HG02763 (cell line): ENCODE results near the gene NPLOC4.
A peak's percentile ranks its signal among the peaks of the same experiment; 100 is the strongest.
"Not testable (repeated sequence)": the region's sequence is repeated elsewhere in the genome, so short reads cannot be mapped to it uniquely, and the experiment has no call there.

Experiments used
- ATAC-seq: cut with Tn5 transposase; IDR thresholded peaks from one replicate; pipeline ENCODE4 v1.9.1; 2021; ENCODE audit warnings: mild to moderate bottlenecking, moderate library complexity; ENCODE audit not compliant: unreplicated experiment

The NPLOC4 gene

GRCh38 chr17:81636505-81637288, at the start of gene NPLOC4, which contains the start of gene TSPAN10:
Gene NPLOC4 (minus strand): TSS chr17:81637112. CDS start chr17:81636930, 182 bp downstream.
Gene TSPAN10 (plus strand): TSS chr17:81637196. CDS start chr17:81642413, 5,217 bp downstream.
- peak; percentile 88 for ATAC-seq

GRCh38 chr17:81686614-81687013, 49.7 kb upstream of the NPLOC4 start:
- no peak for ATAC-seq

GRCh38 chr17:81685108-81685507, 48.2 kb upstream of the NPLOC4 start:
- ATAC-seq, result no peak

DNA sequence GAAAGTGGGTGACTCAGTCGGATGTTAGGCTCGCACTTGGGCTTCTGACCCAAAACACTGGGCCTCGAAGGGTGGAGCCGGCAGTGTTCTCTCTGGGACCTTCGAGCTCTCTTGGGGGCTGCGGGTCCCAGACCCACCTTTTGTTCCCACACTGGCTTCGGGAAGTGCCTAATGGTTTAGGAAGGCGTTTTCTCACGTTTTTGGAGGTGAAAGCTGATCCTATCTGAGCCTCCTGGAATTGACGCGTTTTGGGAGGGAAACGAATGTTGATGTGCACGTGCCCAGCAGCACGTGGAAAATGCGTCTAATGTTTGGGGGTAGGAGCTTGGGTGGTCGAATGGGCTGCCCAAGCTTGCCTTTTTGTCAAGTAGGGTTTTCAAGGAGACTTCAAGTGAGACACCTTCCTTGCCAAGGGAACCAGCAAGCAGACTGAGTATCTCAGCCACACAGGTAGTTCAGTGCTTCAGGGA, 47.6 kb upstream of the NPLOC4 start:
- no peak for ATAC-seq

- peak; percentile 93 for ATAC-seq
Observed at GRCh38 chr17:81683584-81684441, 46.9 kb upstream of the NPLOC4 start, which contains the start of the genes ARL16 and HGS. Gene ARL16 (minus strand): TSS chr17:81683797. CDS start chr17:81683753, 44 bp downstream. Gene HGS (plus strand): TSS chr17:81684011. CDS start chr17:81684067, 56 bp downstream.

DNA sequence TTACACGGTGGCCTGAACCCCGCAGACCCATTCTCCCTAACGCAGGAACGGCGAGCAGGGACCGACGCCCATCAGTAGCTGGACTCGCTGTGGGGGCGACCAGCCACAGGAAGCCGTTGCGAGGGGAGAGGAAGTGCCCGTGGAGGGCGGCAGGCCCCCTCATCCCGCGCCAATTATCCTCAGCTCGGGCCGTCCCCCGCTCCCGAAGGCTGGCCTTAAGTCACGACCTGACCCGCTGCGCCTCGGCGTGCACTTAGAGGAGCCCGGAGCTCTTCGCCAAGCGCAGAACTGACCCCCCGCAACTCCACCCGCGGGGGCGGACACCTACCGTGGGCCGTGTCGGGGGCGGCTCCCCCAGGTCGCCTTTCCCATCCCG, 46.3 kb upstream of the NPLOC4 start:
- no peak for ATAC-seq

- ATAC-seq, result no peak
Observed at GRCh38 chr17:81682565-81683207, 45.8 kb upstream of the NPLOC4 start.

DNA sequence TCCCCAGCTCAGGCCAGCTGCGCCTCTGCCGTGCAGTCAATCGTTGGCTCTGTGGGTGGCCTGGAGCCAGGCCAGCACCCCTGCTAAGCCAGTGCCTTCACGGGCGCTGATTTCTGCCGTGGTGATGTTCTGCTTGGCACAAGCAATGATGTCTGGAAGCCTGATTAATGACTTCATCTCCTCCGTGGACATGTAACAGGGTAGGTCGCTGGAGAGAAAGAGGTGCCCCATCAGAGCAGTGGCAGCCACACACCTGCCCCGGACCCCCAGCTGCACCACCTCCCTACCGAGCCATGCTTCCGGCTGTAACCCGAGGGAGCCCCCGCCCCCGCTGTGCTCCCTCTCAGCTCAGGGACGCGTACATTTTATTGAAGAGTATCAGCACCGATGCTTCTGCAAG, 44.8 kb upstream of the NPLOC4 start:
- no peak for ATAC-seq

DNA sequence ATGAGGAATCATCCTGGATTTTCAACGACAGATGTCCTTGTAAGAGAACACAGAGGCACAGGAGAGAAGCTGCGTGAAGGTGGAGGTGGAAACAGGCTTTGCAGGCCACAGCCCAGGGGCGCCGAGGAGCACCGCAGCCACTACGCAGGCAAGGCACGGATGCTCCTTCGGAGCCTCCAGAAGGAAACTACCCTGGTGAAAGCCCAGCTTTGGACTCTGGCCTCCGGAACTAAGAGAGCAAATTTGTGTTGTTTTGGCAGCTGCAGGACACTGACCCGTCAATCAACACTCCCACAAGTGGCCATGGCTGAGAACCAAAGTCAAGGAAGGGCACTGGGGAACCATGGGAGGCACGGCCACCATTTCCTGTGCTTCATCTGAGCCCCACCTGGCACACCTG, 43.2 kb upstream of the NPLOC4 start:
- ATAC-seq, result no peak

GRCh38 chr17:81676906-81677305, 40.0 kb upstream of the NPLOC4 start:
- ATAC-seq, result no peak

- not testable (repeated sequence) for ATAC-seq
Observed at GRCh38 chr17:81675515-81676221, 38.8 kb upstream of the NPLOC4 start.

GRCh38 chr17:81673561-81674258, 36.8 kb upstream of the NPLOC4 start:
- no peak for ATAC-seq

DNA sequence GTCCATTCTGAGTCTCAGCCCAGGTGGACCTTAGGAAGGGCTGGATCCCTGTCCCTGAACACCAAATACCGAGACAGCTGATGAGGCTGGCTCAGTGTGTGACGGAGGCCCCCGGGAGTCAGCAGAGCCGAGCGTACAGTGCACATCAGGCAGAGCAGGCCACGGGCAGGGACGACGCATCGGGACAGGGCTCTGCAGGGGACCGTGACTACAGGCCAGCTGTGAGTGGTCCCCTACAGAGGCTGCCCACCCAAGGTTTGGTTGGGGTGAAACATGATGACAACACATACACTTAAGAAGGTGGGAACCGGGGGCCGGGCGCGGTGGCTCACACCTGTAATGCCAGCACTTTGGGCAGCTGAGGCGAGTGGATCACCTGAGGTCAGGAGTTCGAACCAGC, 36.0 kb upstream of the NPLOC4 start:
- ATAC-seq, result no peak

DNA sequence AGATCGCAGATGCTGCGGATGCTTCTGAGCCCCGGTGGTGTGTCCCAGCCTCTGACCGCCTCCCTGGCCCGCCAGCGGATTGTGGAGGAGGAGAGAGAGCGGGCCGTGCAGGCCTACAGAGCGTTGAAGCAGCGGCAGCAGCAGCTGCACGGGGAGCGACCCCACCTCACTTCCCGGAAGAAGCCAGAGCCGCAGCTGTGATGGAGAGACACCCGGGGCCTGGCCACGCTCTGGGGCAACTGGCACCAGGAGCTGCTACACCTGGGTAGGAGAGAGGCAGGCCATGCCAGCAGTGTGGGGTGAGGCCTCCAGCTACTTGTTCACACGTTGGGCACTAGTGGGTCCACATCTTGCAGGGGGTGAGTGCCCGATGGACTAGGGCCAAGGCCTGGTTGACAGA, 35.6 kb upstream of the NPLOC4 start:
- ATAC-seq, result no peak

- ATAC-seq, result no peak
Observed at GRCh38 chr17:81667754-81668153, 30.8 kb upstream of the NPLOC4 start.

DNA sequence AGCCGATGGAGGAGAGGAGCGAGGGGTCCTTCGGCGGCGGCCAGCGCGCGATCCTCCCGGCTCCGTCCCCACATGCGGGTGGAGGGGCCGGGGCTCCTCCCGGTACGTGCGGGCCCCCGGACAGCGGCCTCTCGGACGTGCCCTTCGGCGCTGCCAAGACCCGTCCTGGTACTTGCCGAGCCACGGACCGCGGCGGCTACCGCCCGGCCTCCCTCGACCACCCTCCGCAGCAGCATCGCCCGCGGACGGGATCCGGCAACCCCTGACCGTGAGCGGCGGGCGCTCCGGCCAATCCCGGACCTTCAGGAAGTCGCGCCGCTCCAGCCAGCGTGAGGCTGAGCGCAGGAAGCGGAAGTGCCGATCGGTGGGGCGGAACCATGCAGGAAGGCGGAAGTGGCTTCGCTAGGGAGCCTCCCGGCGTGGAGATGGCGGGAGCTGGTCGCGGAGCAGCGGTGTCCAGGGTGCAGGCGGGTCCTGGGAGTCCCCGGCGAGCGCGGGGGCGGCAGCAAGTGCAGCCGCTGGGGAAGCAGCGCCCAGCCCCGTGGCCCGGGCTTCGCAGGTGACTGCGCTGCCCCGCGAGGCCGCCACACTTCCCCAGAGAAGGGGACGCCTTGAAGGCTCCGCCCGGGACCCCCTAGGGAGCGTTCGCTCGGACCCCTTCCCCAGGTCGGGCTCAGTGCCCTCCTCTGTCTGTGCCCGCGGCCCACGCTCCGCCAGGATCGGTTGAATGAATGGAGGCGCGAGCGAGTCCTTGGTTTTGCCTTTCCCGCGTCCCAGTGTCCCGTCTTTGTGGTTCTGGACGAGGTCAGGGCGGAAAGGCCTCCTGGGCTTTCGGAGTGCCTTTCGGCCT, 29.7 kb upstream of the NPLOC4 start, which contains the start of the genes CCDC137 and OXLD1:
CCDC137 (plus strand) TSS at position 396 of the 850 bp plus-strand sequence; CDS start at position 426, 30 bp downstream.
OXLD1 (minus strand) TSS at position 264 of the 850 bp plus-strand sequence; CDS start at position 236, 28 bp downstream.
- peak; percentile 93 for ATAC-seq

GRCh38 chr17:81666092-81666341, 29.1 kb upstream of the NPLOC4 start:
- ATAC-seq, result no peak

GRCh38 chr17:81665205-81666091, 28.5 kb upstream of the NPLOC4 start:
- ATAC-seq, result no peak
